ENCODE measurements around the gene INO80E.

Gene INO80E

GRCh38 chr16:30052671-30053372 is 56.8 kb downstream of the INO80E start:
- no peak for TF ChIP-seq CTCF (IDR thresholded peaks at IDR 0.05; ENCODE audit: low read length, missing control alignments)

GRCh38 chr16:30053376-30054015 is 57.5 kb downstream of the INO80E start:
- peak; percentile 72 for DNase-seq (ENCODE audit: low read depth)
- no peak for TF ChIP-seq CTCF (IDR thresholded peaks at IDR 0.05; ENCODE audit: low read length, missing control alignments)
- peak overlapping the region; percentile 85 for H3K4me3 ChIP-seq (replicated peaks; ENCODE audit: low read depth, low read length)

More at GRCh38 chr16:30052671-30053372, 56.8 kb downstream of the INO80E start:
- peak overlapping the region; percentile 85 for H3K4me3 ChIP-seq (replicated peaks; ENCODE audit: low read depth, low read length)
- DNase-seq (ENCODE audit: low read depth): peak; percentile 94

GRCh38 chr16:30054451-30054850 is 58.4 kb downstream of the INO80E start:
- no peak for TF ChIP-seq CTCF (IDR thresholded peaks at IDR 0.05; ENCODE audit: low read length, missing control alignments)
- H3K4me3 ChIP-seq (replicated peaks; ENCODE audit: low read depth, low read length): no peak overlapping the region
- no peak for DNase-seq (ENCODE audit: low read depth)

GRCh38 chr16:30054959-30055553 is 59.0 kb downstream of the INO80E start:
- no peak for DNase-seq (ENCODE audit: low read depth)
- TF ChIP-seq CTCF (IDR thresholded peaks at IDR 0.05; ENCODE audit: low read length, missing control alignments): peak; percentile 65
- H3K4me3 ChIP-seq (replicated peaks; ENCODE audit: low read depth, low read length): no peak overlapping the region
